ENCODE measurements around the gene GUCY2D.

DNA sequence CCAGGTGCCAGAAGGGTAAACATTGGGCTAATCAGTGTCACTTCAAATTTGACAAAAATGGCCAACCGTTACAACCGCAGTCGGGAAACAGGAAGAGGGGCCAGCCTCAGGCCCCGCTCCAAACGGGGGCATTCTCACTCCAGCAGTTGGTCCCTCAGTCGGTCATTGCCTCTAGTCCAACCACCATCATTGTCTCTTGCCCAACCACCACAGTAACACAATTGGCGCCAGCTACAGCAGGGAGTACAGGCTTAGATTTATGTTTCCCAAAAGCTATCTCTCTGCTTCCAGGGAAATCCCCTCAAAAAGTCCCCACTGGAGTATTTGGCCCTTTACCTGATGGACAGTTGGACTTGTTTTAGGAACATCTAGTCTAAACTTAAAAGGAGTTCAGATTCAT lies 56.7 kb downstream of the GUCY2D start:
- TF ChIP-seq, protein P1, sequence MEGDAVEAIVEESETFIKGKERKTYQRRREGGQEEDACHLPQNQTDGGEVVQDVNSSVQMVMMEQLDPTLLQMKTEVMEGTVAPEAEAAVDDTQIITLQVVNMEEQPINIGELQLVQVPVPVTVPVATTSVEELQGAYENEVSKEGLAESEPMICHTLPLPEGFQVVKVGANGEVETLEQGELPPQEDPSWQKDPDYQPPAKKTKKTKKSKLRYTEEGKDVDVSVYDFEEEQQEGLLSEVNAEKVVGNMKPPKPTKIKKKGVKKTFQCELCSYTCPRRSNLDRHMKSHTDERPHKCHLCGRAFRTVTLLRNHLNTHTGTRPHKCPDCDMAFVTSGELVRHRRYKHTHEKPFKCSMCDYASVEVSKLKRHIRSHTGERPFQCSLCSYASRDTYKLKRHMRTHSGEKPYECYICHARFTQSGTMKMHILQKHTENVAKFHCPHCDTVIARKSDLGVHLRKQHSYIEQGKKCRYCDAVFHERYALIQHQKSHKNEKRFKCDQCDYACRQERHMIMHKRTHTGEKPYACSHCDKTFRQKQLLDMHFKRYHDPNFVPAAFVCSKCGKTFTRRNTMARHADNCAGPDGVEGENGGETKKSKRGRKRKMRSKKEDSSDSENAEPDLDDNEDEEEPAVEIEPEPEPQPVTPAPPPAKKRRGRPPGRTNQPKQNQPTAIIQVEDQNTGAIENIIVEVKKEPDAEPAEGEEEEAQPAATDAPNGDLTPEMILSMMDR (IDR thresholded peaks at IDR 0.05; ENCODE audit: low read length): no peak
- TF ChIP-seq EZH2phosphoT487 (IDR thresholded peaks at IDR 0.05; ENCODE audit: low read length): no peak
